Medulla oblongata (tissue), 1 donor: ENCODE data around the gene ZNF275.
"Not testable (repeated sequence)": the region's sequence is repeated elsewhere in the genome, so short reads cannot be mapped to it uniquely, and the experiment has no call there.

ENCODE experiments used
- DNase-seq: peaks from one replicate; pipeline ENCODE4 v3.0.0-alpha.2; 2015; ENCODE audit errors: extremely low spot score

Gene ZNF275

DNA sequence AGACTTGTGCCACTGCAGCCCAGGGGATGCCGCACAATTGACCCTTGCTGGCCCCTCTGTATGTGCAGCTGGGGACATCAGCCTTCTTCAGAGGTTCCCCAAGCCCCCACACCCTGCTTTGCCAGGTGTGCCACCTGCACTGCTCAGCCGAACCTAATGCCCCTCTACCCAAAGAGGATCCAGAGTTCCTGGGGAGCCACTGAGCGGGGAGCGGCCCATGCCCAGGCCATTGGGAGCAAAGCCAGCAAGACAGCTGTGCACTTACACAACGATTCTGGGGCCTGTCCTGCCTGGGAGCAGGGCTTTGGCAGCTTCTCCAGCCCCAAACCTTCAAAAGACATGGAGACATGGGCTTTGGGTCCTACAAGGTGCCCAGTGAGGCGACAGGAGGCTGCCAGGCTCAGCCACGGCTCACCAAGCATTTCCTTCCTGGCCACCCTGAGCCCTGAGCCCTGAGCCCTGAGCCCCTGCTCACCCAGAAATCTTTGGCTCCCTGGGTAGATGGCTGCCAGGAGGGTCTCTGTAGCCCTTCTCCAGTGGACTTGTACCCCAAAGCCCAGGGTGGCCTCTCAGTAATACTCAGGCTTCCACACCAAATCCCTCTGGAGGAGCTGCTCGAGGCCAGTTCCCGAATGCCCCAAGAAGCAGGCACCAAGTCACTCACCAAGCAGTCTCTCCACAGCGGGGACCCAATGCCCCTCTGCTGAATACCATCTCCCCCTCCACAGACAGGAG is 54.2 kb downstream of the ZNF275 start:
- DNase-seq = no peak

DNA sequence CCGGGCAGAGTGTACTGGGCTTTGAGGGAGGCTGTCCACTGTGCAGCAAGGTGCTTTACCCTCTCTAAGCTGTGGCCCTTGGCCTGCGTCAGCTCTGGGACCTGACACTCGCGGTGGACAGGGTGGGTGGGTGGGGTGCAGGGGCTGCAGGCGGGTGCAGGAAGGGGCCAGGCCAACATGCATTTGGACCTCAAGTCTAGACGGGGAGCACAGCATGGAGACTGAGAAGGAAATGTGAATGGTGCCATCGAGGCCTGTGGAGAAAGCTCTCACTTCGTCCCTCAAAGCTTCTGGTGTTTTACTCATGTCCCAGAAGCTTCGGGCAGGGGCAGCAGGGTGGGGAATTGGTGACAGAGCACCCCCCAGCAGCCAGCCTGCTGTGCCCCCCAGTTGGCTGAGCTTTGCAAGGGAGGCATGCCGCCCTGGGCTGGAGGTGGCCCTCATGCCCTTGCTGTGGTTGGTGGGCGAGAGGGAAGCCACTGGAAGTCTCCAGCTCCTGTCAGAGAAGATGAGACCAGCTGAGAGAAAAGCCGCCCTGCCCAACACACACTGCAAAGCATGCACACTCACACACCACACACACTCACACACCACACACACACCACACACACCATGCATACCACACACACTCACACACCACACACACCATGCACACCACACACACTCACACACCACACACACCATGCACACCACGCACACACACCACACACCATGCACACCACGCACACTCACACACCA is 54.9 kb downstream of the ZNF275 start:
- no peak for DNase-seq

- DNase-seq = not testable (repeated sequence)
Observed at GRCh38 chrX:153389460-153389768, 55.5 kb downstream of the ZNF275 start.

DNA sequence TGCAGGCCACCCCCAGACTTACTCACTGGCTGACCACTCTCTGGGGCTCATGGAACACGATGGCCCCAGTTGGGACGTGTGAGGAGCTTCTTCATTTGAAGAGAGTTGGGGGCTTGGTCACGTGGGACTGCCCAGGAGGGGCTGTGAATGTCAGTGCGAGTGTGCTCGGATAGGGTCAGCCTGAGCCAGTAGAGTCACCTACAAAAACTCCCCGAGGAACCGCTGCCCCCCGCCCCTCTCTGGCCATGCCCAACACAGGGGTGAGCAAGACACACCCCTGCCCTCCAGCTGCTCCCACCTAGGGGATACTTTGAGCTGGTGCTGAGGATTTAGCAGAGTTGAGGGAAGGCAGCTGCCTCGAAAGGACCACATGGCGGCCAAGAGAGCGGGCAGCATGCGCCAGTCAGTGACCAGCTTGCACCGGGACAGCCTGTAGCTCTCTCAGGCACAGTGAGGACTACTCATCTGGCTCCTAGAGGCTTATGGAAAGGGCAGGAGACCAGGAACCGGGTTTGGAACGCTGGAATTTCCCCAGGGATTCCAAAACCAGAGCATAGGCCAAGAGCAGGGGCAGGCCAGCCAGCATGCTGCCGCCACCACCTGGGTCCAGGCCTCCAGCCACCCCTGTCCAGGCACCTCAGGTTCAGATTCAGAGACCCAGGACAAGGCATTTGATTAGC is 58.8 kb downstream of the ZNF275 start:
- DNase-seq = no peak

DNA sequence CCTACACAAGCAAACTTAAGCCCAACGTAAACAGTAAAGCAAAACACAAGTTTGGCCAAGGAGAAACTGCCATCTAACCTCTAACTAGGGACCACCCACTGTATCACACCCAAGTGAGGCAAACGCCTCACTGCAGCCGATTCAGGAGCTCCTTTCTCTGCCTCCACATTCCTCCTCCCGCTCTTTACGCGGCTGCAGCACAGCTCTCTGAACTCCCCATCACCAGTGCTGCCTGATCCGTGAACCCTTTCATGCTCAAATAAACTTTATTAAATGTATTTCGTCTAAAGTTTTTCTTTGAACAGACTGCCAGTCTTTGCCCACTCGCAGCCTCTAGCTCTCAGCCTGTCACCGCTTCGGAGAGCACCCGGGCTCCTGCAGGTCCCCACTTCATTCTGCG is 60.7 kb downstream of the ZNF275 start:
- DNase-seq = no peak

DNA sequence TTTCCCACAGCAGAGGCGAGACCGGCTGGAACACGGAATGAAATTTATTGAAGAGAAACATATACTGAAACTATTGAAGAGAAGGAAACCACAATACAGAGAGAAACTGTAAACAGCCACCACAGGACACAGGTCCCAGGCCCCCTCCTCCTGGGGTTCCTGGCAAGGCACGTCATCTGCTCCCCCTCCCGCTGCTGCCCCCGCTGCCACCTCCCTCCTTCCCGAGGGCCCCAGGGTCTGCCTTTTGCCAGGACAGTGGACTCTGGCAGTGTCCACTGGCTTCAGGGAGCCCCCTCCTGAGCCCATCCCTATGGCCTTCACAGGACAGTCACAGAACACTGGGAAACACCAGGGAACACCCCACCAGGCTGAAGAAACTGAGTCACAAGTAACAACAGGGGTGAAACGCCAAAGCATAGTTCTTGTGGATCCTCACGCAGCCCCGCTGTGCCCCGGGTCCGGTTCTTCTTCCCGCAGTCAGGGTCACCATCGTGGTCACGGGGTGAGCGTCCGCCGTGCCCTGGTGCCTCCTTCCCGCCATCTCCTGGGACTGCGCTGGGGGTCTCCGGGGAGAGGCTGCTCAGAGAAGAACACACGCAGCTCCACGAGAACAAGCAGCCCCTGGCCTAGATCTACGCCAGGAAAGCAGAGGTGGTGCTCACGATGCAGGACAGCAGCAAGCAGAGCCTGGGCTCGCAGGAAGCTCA is 61.8 kb downstream of the ZNF275 start:
- no peak for DNase-seq

DNA sequence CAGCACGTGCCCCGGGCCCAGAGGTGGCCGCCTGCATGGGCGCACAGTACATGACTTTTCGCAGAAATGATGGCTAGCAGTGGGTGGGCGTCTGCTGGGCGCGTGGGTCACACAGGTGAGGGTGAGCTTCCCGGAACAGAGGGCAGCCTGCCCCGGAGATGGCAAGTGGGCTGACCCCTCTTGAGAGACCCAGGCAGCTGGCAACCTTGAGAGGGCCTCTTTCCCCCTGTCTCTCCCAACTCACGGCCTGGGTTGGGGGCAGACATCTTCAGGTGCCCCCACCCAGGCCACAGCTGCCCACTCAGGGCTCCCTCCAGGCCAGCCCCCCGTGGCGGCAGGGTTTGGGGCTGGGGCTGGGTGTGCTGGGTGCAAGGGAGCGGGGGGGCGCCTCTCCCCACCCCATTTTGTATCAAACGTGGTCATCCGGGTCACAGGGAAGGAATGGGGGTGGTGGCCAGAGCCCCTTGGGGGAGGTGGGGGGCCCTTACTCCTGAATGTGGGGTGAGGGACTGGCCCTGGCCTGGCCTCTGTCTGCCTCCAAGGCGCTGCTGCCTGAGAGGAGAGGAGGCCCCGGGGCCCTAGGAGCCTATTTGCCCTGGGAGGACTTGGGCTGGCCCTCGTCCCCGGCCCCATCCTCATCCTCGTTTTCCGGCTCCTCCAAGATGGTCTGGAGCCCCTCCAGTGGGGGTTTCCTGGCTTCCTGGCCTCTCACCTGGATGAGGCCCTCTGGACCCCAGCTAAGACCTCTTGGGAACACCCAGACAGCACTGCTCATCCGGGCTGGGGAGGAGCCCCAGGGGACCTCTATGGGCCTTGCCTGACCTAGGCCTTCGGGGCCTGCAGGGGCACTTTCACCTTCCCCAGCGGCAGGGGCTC is 62.6 kb downstream of the ZNF275 start:
- no peak for DNase-seq

DNA sequence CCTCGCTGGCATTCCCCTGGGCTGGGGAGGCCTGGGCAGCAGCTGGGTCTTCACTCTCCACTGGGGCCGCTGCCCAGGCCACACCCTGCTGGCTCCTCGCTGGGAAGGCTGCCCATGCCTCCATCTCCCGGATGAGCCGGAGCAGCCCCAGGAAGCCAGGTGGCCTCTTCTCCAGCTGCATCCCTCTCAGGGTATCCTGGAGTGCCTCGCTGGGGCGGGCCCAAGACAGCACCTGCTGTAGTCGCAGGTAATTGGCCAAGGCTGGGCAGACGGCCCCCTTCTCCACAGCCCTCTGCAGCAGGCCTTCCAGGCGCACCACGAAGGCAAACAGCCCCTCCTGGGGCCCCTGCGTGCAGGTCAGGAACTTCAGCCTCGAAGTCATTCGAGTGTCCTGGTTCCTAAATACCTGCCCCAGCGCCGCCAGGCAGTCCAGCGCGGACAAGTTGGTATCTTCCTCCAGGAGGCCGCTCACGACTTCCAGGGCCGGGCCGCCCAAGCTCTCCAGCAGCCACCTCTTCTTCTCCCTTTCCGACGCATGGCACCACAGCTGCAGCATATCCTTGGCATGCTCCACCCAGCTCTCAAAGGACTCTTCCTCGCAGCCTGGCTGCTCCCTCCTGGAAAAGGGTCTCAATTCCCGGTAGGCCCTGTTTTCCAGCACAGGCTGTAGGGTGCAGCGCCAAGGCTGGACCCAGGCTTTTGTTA is 63.5 kb downstream of the ZNF275 start:
- DNase-seq = no peak

- DNase-seq = no peak
Observed at GRCh38 chrX:153398275-153398960, 64.5 kb downstream of the ZNF275 start.

- DNase-seq = no peak
Observed at GRCh38 chrX:153400146-153401132, 66.5 kb downstream of the ZNF275 start.

DNA sequence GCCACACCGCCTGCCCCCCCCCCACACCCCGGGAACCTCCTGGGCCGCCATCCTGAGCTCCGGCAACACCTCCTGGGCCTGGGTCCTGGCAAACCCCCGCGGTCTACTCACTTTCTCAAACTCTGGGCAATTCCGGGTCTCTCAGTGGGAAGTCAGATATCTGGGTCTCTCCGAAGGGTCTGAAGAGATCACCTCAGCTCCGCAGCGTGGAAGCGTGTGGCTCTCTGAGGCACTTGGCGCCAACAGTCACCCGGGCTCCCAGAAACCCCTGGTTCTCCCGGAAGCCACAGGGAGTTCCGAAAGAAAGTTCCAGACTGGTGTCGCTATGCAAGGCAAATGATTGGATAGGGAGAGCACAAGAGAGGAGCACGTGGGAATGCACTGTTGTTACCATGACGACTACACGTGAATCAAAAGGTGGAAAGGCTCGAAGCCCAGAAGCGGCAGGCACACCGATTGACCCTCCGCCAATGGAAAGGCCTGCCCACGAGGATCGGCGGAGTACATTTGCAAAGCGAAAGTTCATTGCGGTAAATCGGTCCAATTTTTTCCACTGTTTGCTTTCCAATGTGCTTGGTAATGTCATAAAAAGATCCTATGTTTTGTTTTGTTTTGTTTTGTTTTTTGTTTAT is 67.3 kb downstream of the ZNF275 start, which contains the start of gene PNMA6E:
Gene PNMA6E, minus strand, starts transcription at position 218 of the 632 bp plus-strand sequence. CDS start 2,501 bp downstream, outside the sequence.
- no peak for DNase-seq
